DMS153 (cell line): ENCODE data around the gene NAA30.
A peak's percentile ranks its signal among the peaks of the same experiment; 100 is the strongest.
"Not testable (repeated sequence)": the region's sequence is repeated elsewhere in the genome, so short reads cannot be mapped to it uniquely, and the experiment has no call there.

Experiments used
- DNase-seq: peaks from one replicate; lab custom pipeline; 2025; lab: John Stamatoyannopoulos, UW

NAA30 gene

DNA sequence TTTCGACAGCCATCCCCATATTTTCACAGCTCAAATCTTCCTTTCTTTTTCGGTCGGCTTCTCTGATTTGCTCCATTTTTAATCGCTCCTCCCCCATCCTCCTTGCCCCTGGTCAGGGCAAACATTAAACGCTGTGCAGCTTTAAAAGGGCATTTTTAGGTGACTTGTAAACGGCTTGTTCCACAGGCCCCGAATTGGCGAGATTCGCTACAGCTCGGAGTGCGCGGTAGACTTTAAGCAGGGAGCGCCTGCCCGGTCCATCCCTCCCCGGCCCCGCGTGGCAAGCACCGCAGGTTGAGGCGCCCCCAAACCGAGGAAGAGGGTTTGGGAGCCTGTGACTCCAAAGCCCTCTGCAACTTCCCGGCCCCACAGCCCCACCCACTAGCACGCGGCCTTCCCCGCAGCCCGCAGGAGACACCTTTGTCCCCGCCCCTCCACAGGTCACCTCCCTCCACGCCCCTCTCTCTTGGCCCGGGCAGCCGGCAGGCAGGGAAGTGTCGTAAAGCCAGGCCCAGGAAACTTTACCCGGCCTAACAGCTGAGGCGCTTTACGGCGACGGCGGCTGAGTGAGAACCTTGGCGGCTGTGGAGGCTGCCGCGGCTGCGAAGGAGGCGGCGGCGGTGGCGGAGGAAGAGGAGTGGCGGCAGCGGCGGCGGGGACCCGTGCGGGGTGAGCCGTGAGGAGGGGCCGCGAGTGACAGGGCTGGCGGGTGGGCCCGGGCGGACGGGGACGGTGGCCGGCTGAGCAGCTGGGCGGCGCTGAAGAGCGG lies at the start of gene NAA30:
NAA30 (plus strand) TSS at position 550 of the 769 bp plus-strand sequence. CDS start 372 bp downstream, outside the sequence.
- peak; percentile 89 for DNase-seq

DNA sequence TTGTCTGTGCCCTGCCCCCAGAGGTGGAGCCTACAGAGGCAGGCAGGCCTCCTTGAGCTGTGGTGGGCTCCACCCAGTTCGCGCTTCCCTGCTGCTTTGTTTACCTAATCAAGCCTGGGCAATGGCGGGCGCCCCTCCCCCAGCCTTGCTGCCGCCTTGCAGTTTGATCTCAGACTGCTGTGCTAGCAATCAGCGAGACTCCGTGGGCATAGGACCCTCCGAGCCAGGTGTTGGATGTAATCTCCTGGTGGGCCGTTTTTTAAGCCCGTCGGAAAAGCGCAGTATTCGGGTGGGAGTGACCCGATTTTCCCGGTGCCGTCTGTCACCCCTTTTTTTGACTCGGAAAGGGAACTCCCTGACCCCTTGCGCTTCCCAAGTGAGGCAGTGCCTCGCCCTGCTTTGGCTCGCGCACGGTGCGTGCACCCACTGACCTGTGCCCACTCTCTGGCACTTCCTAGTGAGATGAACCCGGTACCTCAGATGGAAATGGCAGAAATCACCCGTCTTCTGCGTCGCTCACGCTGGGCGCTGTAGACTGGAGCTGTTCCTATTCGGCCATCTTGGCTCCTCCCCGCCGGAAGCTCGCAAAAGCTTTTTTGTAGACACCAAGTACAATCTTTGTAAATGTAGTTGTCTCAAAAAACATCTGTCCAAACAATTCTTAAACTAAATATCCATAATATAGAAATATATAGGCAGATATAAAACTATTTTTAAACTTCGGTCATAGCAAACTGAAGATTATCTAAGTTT lies 46.7 kb upstream of the NAA30 start:
- not testable (repeated sequence) for DNase-seq

DNA sequence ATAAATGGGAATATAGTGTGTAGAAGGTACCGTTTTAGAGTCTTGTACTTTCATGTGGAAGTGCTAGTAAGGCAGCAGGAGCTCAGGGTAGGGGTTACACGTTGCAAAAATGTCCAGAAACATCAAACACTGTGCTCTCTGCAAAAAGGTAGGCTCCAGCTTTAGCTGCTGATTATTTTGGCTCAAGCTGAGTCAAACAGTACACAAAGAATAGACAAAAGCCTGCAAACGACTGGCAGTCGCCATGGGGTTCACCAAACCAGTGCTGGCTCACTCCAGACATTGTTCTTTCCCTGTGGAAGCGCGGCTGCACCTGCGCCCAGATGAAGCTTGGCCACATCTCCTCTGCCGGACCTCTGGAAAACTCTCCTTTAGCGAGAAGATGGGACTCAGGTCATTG lies 45.3 kb upstream of the NAA30 start:
- peak; percentile 16 for DNase-seq

DNA sequence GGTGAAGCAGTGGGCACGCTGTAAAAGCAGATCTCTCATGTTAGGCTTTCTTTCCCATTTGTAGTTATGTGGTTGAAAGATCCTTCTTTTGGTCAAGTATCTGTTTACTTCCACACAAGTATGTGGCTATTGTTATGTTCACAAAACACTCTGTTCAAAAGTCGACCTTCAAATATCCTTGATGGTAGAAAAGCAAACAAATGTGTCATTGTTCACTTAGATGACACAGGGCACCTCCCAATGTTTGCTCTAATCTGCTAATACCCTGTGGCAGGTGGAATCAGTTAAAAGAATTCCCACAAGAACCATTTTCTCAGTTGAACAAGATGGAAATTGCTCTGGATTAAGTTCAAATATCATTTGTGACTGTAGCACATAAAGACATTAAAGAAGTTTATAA lies 43.6 kb upstream of the NAA30 start:
- peak; percentile 78 for DNase-seq

DNA sequence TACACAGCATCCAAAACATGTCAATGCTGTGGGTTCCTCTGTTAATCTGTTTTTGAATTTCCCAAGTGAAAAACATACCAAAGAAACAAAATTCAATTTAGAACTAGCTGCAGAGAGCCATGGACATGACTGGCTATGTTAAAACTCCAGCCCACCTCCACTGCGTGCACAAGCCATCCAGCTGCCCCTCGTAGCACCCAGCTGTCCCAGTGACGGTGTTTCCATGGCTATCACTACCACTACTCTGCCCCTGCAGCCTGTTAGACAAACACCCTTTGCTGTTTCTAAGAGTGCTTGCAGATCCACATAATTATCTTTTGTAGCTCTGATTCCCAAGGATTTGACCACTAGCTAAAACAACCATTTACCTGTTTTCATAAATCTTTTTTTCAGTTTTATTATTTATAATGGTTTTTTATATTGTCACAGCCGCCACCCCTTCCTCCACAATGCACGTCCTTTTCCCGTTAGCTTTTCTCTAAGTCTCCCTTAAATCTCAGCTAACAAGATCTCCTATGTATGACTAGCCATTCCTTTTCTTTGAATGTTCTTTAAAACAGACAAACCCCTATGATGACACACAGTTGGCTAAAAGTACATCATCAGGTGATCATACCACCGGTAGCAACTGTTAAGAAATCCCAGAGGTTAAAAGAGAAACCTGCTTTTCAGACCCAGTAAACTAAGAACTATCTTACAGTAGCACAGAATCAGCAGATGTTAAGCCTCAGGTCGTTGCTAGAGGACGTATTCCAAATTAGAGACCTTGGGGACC lies 37.8 kb upstream of the NAA30 start:
- no peak for DNase-seq

DNA sequence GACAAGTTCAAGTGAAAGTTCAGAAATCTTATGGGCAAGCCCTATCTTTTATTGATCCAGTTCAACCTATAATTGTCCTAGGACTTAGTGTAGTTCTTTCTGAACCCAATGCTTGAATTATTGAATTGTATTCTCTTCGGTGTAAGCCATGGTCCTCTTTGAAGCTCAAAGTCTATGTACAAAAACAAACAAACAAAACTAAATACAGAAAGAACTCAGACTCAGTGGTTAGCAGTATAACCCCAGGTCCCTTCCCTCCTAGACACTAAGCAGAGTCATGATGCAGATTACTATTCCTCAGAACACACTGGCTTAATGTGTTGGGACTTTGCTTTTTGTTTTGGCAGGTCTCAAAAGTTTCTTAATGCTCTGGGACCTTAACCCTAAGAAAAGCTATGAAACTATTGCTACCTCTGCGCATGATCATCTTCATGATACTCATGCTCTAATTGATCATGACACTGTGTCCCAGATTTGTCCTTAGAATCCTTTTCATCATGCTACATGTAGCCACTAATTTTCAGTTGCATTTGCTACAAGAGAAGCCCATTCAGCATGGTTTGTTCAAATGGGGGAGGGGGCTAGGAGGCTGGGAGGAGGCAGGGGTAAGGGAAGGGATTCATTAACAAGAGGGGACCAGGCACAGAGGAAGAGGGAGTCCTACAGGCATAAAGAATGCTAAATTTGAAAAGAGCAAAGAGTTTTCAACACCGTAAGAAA lies 35.1 kb upstream of the NAA30 start:
- DNase-seq: no peak

DNA sequence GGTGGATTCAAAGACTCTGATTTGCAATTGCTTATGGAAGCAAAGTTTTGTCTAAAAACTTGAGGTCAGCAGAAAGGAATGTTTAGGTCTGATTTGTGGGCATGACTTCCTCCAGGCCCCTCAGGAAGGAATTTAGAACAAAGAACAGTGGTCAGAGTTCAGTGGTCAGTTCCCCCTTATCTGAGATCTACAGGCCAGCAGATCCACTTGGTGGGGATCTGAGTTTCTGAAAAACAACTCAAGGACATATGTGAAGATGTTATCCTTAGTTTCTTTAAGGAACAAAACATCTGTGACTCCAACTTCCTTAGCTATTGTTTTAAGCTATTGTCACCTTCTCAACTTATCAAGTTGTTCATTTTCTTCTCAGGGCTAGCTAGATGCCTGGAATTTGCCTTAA lies 28.0 kb upstream of the NAA30 start:
- DNase-seq: no peak

DNA sequence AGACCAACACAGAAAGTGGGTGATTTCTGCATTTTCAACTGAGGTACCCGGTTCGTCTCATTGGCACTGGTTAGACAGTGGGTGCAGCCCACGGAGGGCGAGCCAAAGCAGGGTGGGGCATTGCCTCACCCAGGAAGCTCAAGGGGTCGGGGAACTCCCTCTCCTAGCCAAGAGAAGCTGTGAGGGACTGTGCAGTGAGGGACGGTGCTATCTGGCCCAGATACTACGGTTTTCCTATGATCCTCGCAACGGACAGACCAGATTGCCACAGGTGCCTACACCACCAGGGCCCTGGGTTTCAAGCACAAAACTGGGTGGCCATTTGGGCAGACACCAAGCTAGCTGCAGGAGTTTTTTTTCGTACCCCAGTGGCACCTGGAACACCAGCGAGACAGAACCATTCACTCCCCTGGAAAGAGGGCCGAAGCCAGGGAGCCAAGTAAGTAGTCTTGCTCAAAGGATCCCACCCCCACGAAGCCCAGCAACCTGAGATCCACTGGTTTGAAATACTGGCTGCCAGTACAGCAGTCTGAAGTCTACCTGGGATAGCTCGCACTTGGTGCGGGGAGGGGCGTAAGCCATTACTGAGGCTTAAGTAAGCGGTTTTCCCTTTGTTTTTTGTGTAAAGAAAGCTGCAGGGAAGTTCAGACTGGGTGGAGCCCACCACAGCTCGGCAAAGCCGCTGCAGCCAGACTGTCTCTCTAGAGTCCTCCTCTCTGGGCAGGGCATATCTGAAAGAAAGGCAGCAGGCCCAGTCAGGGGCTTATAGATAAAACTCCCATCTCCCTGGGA lies 25.5 kb upstream of the NAA30 start:
- DNase-seq: no peak

DNA sequence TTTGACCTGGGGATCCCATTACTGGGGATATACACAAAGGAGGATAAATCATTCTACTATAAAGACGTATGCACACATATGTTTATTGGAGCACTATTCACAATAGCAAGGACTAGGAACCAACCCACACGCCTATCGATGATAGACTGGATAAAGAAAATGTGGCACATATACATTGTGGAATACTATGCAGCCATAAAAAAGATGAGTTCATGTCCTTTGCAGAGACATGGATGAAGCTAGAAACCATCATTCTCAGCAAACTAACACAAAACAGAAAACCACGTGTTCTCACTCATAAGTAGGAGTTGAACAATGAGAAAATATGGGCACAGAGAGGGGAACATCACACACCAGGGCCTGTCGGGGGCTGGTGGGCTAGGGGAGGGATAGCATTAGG lies 20.2 kb upstream of the NAA30 start:
- DNase-seq: not testable (repeated sequence)

DNA sequence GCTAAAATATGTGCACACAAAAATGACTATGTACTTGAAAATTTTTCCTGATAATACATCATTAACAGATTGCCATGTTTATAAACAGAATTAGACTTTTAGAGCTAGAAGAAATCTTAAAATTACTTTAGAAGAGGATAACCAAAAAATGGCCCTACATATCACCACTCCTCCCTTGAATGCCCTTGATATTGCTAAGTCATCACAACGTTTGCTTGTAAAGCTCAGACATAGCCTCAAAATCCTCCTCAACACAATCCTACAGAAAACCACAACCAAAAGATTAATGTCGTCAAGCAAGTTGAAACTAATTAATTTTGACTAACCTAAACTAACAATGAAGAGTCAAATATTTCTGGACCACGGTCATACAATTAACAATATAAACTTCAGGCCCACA lies 19.4 kb upstream of the NAA30 start:
- no peak for DNase-seq

DNA sequence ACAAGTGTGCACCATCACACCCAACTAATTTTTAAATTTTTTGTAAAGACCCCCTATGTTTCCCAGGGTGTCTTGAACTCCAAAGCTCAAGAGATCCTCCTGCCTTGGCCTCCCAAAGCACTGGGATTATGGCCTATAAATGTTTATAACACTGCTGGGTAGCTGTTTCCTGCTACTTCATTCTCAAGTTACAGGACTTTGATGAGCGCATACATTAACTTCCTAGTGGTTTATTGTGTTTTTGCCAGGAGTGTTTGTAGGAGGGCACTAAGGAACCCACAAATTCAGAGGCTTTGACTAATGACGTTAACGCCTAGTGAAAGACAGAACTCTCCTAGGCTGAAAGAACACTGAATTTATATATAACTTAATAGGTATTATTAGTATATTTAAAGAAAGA lies 15.2 kb upstream of the NAA30 start:
- DNase-seq: no peak

DNA sequence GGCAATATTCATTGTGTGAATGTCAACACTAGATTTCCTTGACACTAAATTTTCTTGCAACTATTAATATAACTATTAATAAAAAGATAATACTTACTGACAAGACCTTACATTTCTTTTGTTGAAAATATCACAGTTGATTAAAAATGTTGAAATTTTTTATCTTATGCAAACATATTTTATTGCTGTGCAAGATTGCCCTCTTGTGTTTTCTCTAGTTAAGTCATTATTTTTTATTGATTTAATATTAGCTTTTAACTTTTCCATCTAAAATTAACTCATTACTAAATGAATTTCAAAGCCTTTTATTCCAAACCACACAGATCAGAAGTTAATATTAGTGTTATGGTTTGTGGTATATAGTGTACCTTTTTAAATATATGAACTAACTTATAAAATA lies 11.7 kb upstream of the NAA30 start:
- no peak for DNase-seq

DNA sequence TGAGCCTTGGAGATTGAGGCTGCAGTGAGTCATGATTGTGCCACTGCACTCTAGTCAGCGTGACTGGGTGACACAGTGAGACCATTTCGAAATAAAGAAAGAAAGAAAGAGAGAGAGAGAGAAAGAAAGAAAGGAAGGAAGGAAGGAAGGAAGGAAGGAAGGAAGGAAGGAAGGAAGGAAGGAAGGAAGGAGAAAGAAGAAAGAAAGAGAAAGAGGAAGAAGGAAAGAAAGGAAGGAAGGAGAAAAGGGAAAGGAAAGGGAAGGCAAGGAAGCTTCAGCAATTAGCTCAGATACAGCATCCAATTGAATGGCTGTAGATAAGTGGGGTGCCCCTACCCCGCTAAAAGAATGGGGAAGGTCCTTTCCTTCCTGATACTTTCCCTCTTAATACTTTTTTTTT lies 9.5 kb upstream of the NAA30 start:
- no peak for DNase-seq

DNA sequence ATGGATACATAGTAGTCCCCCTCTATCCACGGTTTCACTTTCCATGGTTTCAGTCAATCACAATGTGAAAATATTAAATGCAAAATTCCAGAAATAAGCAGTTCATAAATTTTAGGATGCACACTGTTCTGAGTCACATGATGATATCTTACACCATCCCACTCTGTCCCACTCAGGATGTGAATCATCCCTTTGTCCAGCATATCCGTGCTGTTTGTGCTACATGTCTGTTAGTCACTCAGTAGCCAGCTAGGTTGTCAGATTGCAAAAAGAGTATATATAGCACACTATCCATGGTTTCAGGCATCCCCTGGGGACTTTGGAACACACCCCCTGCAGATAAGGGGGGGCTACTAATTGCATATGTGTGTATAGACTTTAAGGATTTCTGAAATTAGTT lies 8.1 kb upstream of the NAA30 start:
- no peak for DNase-seq

DNA sequence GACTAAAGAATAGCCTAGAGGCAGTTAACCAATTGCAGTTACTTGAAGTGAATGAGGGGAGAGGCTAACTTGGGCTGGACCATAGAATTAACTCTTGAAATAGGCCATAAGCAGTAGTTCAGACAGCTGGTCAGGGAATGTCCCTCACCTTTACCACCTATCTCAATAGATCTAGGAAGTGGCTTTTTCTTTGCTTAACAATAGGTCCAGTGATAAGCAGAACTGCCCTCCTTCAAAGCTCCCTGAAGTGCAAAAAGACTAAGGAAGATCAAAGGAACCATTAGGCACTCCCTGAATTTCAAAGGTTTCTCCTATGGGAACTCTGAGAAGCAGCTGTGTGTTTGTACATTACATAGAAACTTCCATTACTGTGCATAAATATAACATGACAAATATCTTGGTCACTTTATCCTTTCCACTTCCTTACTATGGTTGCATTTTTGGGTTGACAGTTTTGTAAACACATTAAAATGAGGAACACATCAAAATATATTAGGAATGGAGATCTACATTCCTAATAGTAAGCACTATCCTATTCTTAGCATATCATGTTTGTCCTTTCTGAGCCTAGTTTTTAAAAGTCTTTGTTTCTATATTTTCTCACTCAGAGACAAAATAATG lies 7.2 kb upstream of the NAA30 start:
- no peak for DNase-seq

DNA sequence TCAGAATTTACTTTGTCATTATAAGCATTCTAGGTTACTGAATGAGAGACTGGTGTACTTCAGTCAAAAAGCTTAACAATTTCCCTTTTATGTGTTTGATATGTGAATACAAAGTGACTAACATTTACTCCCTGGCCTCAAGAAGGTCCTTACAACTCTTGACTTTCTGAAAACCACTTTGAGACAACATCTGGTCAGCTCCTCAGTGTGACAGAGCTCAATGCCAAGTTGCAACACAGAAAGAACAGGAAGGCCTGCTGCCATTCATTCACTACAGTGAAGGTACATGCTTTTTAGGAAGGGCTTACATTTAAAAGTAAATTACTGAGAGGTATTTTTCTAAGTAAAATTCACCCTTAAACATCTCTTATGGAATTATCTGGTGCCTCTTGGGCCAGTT lies 2.3 kb upstream of the NAA30 start:
- no peak for DNase-seq

DNA sequence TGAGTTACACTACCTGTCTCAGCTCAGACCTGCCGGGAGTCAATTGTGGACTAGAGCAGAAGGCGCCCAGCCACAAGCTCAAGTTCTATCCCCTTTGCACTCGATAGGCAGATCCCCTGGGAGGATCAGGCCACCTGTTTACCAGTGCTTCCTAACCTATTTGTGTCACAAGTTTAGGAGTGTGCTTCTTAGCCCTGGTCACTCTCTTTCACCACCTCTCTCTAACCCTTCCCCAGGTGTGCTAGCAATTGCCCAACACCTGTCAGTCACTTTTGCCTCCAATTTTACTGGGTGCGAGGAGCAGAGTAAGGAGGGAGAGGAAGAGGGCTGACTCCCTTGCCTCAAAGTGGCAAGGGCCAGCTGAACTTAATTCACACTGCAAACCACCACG lies 745 bp upstream of the NAA30 start:
- DNase-seq: peak; percentile 28

DNA sequence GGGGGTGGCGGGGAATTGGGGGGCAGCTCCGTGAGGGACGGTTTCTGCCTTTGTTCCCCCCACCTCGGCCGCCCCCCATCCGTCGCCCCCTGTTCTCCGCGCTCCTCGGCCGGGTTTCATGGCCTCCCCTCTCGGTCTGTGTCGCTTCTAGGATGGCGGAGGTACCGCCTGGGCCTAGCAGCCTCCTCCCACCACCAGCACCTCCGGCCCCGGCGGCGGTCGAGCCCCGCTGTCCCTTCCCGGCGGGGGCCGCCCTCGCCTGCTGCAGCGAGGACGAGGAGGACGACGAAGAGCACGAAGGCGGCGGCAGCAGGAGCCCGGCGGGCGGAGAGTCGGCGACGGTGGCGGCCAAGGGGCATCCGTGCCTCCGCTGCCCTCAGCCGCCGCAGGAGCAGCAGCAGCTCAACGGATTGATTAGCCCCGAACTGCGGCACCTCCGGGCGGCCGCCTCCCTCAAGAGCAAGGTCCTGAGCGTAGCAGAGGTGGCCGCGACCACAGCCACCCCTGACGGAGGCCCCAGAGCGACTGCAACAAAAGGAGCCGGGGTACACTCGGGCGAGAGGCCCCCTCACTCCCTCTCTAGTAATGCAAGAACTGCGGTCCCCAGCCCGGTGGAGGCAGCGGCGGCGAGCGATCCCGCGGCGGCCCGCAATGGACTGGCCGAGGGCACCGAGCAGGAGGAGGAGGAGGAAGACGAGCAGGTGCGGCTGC lies 575 bp downstream of the NAA30 start:
- no peak for DNase-seq

DNA sequence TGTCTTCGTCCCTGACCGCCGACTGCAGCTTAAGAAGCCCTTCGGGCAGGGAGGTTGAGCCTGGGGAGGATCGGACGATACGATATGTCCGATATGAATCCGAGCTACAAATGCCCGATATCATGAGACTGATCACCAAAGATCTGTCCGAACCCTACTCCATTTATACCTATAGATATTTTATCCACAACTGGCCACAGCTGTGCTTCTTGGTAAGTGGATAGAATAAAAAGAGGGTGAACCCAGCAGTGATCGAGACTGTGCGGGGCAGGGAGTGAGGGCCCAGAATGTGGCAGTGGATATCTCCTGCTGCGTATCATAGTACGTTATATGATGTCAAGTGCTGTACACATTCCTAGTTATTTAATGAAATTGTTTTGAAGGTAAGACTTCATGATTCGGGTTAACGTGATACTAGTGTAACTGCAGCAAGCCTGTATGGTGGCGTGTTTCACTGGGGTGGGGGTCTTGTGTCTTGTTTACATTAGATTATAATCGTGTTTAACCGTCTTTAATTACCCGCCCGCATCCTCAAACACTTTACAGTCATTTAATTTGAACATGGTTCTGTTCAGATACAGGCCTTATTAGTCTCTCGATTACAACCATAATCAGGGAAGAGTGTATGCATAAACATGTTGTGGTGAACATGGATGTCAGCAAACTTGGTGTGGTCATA lies 1.3 kb downstream of the NAA30 start:
- DNase-seq: no peak

DNA sequence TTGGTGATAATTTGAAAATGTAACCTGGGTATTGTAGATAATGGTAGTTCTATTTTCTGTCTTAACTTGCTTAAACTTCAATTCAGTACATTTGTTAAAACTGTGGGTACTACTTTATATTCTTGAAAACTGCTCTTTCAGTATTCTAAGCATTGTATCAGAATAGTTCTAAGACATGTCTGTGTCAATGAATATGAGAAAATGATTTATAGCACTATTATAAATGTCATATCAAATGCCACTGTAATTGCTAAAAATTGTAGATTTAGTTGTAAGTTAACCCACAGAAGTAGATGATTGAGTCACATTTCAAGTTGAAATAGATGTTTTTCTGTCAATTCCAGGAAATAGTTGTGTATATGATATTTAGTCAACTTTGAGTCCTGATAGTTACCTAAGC lies 2.4 kb downstream of the NAA30 start:
- DNase-seq: no peak
